HL-60/S4 (cell line): ENCODE data around the gene PTPN2.

Experiments
- in situ Hi-C: fragments of 300-500 bp; cut with MboI; formaldehyde crosslinking; loops from 2 replicates; pipeline ENCODE4 v1.14.3; 2022; ENCODE audit warnings: low sequenced_read_pairs

PTPN2 gene

GRCh38 chr18:12836551-12836950, 47.5 kb downstream of the PTPN2 start:
- in situ Hi-C loops: no loop called here

DNA sequence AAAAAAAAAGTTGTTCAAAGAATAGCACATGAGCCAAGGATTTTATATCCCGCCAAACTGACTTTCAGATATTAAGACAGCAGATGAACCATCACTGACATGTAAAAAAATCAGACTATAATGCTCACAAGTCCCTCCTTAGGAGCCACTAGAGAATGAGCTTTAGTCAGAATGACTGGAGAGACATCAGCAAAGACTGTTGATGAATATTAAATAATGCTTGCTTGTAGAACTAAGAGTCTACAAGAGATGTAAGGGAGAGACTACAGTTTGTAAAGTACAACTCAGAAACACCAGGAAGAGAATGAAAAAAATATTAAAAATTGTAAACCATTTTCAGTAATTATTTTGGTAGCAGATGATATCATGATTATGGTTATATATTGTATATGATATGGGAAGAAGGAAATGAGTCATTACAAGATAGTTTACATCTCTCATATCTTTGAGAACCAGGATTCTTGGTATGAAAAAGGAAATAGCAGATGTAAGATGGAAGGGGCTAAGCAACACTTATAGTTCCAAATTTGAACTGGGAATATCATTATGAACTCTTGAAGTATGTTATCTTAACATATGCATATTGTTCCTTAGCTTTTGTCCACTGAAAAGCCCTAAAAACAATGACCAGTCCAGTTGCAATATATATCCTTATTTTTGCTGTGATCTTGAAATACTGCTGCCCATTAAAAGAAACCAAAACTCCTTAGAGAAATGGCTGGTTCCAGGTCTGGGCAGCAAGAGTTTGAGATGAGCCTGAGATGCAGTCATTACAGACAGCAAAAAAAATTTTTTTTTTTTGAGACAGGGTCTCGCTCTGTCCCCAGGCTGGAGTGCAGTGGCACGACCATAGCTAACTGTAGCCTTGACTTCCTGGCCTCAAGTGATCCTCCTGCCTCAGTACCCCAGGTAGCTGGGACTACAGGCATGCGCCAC, 55.7 kb downstream of the PTPN2 start:
- in situ Hi-C loops: no loop called here

GRCh38 chr18:12827588-12827987, 56.4 kb downstream of the PTPN2 start:
- in situ Hi-C loops: no loop called here

- in situ Hi-C loops: no loop called here
Measured at GRCh38 chr18:12825230-12825629, 58.8 kb downstream of the PTPN2 start.

GRCh38 chr18:12823892-12824291, 60.1 kb downstream of the PTPN2 start:
- in situ Hi-C loops: no loop called here

GRCh38 chr18:12821408-12821807, 62.6 kb downstream of the PTPN2 start:
- in situ Hi-C loops: no loop called here

GRCh38 chr18:12820506-12820905, 63.5 kb downstream of the PTPN2 start:
- in situ Hi-C loops: no loop called here

GRCh38 chr18:12819841-12820240, 64.2 kb downstream of the PTPN2 start:
- in situ Hi-C loops: no loop called here

- in situ Hi-C loops: no loop called here
Measured at GRCh38 chr18:12819322-12819721, 64.7 kb downstream of the PTPN2 start.

DNA sequence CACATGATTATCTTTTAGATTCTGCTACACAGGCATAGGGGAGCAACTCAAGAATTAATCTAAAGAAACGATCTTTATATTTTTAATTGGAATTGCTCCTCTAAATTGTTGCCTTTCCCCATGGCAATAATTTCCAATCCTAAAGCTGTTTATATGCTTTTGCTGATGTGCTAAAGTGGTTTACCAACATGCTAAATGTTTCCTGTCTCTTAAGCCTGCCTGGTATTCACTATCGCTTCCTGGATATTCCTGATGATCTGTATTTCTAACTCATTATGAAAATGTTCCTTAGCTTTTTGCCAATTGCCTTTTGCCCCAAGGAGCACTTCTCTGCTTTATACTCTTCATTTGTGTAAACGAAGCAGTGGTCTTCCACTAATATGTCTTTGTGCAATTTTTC, 65.8 kb downstream of the PTPN2 start:
- in situ Hi-C loops: no loop called here

GRCh38 chr18:12816451-12816850, 67.6 kb downstream of the PTPN2 start:
- in situ Hi-C loops: no loop called here

- in situ Hi-C loops: no loop called here
Measured at GRCh38 chr18:12811191-12811950, 72.7 kb downstream of the PTPN2 start.

DNA sequence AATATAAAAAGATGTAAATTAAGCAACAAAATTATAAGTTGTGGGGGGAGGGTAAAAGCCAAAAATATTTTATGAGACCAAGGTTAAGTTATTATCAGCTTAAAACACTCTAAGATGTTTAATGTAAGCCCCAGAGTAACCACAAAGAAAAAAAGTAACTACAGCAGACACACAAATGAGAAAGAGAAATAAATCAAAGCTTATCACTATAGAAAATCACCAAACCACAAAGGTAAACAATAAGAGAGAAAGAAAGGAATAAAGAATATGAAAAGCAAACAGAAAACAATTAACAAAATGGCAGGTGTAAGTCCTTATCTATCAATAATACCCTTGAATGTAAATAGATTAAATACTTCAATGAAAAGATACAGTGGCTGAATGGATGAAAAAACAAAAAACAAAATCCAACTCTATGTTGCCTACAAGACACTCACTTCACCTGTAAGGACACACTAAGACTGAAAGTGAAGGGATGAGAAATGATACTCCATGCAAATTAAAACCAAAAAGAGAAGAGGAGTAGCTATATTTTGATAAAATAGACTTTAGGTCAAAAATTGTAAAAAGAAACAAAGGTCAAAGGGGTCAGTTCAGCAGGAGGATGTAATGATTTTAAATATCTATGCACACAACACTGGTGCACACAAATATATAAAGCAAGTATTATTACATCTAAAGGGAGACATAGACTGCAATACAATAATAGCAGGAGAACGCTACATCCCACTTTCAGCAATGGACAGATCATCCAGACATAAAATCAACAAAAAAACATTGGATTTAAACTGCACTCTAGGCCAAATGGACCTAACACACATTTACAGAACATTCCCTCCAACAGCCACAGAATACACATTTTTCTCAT, 80.7 kb downstream of the PTPN2 start:
- in situ Hi-C loops: no loop called here

DNA sequence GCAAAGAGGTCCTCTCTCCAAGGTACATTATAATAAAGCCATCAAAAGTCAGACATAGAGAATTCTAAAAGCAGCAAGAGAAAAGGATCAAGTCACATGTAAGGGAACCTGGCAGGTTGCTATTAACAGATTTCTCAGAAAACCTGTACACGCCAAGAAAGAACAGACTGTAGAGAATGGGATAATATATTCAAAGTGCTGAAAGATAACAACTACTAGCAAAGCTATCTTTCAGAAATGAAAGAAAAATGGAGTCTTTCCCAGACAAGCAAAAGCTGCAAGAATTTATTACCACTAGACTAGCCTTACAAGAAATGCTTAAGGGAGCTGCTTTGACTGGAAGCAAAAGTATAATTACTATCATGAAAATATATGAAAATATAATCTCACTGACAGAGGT, 81.5 kb downstream of the PTPN2 start:
- in situ Hi-C loops: no loop called here

DNA sequence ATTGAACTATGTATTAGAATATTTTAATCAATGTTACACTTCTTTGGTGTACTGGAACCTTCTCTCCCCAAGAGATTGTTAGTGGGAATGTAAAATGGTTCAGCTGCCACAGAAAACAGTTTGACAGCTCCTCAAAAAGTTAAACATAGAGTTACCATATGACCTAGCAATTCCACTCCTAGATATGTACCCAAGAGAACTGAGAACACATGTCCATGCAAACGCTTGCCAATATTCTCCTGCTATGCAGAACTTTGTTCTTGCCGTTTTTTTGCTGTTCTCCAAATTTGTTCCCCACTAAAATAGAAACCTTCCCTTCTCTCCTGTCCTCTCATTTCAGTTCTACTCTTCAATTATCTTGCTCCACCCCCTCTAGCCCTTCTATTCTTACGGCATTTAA, 87.6 kb downstream of the PTPN2 start:
- in situ Hi-C loops: no loop called here

DNA sequence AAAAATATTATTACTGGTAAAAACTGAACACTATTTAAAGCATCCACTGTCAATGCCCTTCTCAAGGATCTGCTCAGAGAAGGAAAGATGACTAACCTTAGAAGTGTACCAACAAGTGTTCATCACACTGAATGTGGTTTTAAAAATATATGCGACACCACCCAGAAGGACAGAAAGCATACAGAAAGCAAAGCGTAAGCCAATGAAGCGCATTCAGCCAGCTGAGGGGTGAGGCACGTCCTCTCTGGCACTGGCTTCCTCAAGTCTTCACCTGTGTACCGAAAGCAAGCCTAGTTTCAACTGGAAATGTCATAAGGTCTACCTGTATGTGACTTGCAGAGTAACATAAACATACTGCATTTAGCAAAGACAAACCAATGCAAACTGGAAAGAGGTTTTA, 92.4 kb downstream of the PTPN2 start:
- in situ Hi-C loops: no loop called here

GRCh38 chr18:12786669-12787068, 97.4 kb downstream of the PTPN2 start:
- in situ Hi-C loops: no loop called here

DNA sequence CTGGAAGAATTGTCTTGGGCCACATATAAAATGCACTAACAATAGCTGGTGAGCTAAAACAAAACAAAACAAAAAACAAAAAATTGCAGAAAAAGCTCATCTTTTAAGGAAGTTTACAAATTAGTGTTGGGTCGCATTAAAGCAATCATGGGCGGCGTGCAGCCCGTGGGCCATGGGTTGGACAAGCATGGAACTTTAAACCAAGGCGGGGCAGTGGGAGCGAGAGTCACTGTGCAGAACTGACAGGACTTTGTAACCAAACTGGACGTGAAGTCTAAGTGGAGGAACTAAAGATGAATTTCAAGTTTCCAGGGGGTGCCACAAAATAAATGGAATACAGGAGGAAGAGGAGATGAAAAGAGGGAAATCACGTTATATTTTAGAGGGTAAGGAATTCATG, 100.5 kb downstream of the PTPN2 start:
- in situ Hi-C loops: no loop called here

DNA sequence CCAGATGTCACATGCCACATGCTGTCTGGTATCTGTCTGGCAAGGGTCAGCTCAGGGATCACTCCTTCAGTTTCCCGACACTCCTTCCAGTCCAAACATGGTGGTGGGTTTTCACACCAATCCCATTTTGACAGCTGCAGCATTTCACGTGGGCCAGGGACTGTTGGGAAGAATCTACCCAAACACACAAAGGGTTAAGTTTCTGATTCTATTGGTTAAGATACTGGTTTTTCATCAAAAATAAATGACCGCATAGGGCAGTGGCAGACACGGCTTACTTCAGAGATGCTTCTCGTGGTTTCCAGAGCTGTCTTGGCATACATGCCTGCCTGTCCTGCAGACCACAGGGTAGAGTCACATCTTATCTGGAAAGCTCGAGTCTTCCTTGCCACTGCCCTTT, 101.5 kb downstream of the PTPN2 start:
- in situ Hi-C loops: no loop called here

DNA sequence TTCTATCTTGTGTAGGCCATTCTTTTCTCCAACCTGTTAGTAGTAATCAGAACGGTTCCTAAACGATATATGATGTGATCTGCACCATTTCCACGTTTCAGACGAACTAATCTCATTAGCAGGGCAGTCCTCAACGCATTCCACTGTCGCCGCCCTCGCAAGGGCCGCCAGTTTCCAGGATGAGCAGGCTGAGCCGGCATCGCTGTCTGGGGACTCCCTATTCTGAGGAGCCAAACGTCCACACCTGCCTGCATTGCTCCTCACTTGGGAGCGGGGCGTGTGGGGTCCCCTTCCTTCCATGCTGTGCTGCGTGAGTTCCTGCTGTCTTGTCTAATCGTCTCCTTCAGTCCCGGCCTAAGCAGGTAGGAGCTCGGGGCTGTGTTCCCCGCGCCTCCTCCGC, 104.6 kb downstream of the PTPN2 start:
- in situ Hi-C loops: no loop called here

DNA sequence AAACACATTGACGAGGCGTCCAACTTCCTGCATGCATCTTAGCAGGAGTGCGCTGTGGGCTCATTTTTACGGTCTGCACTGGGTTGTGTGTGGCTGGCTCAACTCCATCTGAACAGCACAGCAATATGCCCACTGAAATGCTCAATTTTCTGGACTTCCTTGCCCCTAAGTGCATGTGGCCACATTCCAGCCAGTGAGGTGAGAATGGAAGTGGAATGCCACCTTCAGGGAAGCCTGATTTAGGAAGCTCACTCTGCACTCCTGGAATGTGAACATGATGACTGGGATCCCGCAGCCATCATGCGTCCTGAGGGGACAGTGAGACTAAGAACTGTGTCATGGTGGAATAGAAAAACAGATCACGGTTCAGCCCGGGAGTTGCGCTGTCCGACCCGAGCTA, 105.0 kb downstream of the PTPN2 start:
- in situ Hi-C loops: no loop called here
